Measurements from ENCODE around the gene CPNE7. TPM values are rescaled to one million over a fixed set of nuclear protein-coding genes. Genes with fewer than 3 reads are reported as not detected.

Gene CPNE7
- total RNA-seq, 3 donors from 2014 or later (not counting 1 experiment from before 2014, with no cell fraction given), result 1.1 to 1.8 (median 1.2) TPM

- no peak overlapping the region for H3K27ac Mint-ChIP-seq
- ATAC-seq (no peak), DNase-seq (no peak)
- Histone ChIP-seq H3K36me3 (ENCODE audit: control insufficient read depth, insufficient read depth, low read length) (no peaks in the 10 kb centered on the region), H3K27ac (ENCODE audit: low read length) (no peak overlapping the region), H3K4me3 (ENCODE audit: low read length) (no peak overlapping the region), H3K4me1 (ENCODE audit: control insufficient read depth, insufficient read depth, low read length) (peaks cover 21% of the 10 kb centered on the region), H3K27me3 (ENCODE audit: control insufficient read depth, insufficient read depth, low read length) (peaks cover 12% of the 10 kb centered on the region), H3K9me3 (ENCODE audit: control insufficient read depth, insufficient read depth, low read length) (no peaks in the 10 kb centered on the region)
- TF ChIP-seq CTCF (IDR thresholded peaks at IDR 0.05), result no peak
- H3K4me1 Mint-ChIP-seq, result peaks cover 0 to 11% of the 10 kb centered on the region in 2 donors
- H3K36me3 Mint-ChIP-seq, result no peaks in the 10 kb centered on the region
- WGBS (ENCODE audit: insufficient coverage), result 85% methylated on average over 18 of the region's 18 CpGs
- intact Hi-C loops (cut with micrococcal nuclease), result no loop called here
- no peaks in the 10 kb centered on the region for H3K9me3 Mint-ChIP-seq
- peaks cover 20 to 22% of the 10 kb centered on the region in 2 donors for H3K27me3 Mint-ChIP-seq (ENCODE audit: low read depth in 2 of 2)
- no peak overlapping the region for H3K4me3 Mint-ChIP-seq
Observed at GRCh38 chr16:89571636-89572035, 3.9 kb upstream of the CPNE7 start.

GRCh38 chr16:89572073-89572484 is 3.5 kb upstream of the CPNE7 start:
- no peak for ATAC-seq
- Mint-ChIP-seq H3K4me3 (no peak overlapping the region), H3K27me3 (ENCODE audit: low read depth in 2 of 2) (peaks cover 22% of the 10 kb centered on the region in 2 donors), H3K9me3 (no peaks in the 10 kb centered on the region), H3K27ac (no peak overlapping the region), H3K4me1 (peaks cover 0 to 11% of the 10 kb centered on the region in 2 donors), H3K36me3 (no peaks in the 10 kb centered on the region)
- DNase-seq, result peak in 1 of 2 donors; percentile 37
- no peak for TF ChIP-seq CTCF (IDR thresholded peaks at IDR 0.05)
- intact Hi-C loops (cut with micrococcal nuclease), result no loop called here
- no peak overlapping the region for H3K4me3 ChIP-seq (ENCODE audit: low read length)
- H3K27me3 ChIP-seq (ENCODE audit: control insufficient read depth, insufficient read depth, low read length), result peaks cover 14% of the 10 kb centered on the region
- H3K27ac ChIP-seq (ENCODE audit: low read length), result no peak overlapping the region
- peaks cover 21% of the 10 kb centered on the region for H3K4me1 ChIP-seq (ENCODE audit: control insufficient read depth, insufficient read depth, low read length)
- H3K36me3 ChIP-seq (ENCODE audit: control insufficient read depth, insufficient read depth, low read length), result no peaks in the 10 kb centered on the region
- 33% methylated on average over 14 of the region's 14 CpGs for WGBS (ENCODE audit: insufficient coverage)
- no peaks in the 10 kb centered on the region for H3K9me3 ChIP-seq (ENCODE audit: control insufficient read depth, insufficient read depth, low read length)

GRCh38 chr16:89572485-89573205 is 2.9 kb upstream of the CPNE7 start:
- Mint-ChIP-seq H3K4me3 (no peak overlapping the region), H3K36me3 (no peaks in the 10 kb centered on the region), H3K4me1 (peaks cover 0 to 11% of the 10 kb centered on the region in 2 donors), H3K27ac (no peak overlapping the region), H3K9me3 (no peaks in the 10 kb centered on the region), H3K27me3 (ENCODE audit: low read depth in 2 of 2) (peaks cover 22 to 26% of the 10 kb centered on the region in 2 donors)
- Histone ChIP-seq H3K27me3 (ENCODE audit: control insufficient read depth, insufficient read depth, low read length) (peaks cover 14% of the 10 kb centered on the region), H3K27ac (ENCODE audit: low read length) (no peak overlapping the region), H3K36me3 (ENCODE audit: control insufficient read depth, insufficient read depth, low read length) (no peaks in the 10 kb centered on the region), H3K4me1 (ENCODE audit: control insufficient read depth, insufficient read depth, low read length) (peaks cover 21% of the 10 kb centered on the region), H3K9me3 (ENCODE audit: control insufficient read depth, insufficient read depth, low read length) (no peaks in the 10 kb centered on the region), H3K4me3 (ENCODE audit: low read length) (no peak overlapping the region)
- 69% methylated on average over 19 of the region's 19 CpGs for WGBS (ENCODE audit: insufficient coverage)
- intact Hi-C loops (cut with micrococcal nuclease), result no loop called here
- DNase-seq (no peak), ATAC-seq (no peak)
- no peak for TF ChIP-seq CTCF (IDR thresholded peaks at IDR 0.05)

Measured in natural killer cell (primary cell).